H9 (cell line): ENCODE data around the gene IQGAP2. TPM values are rescaled to one million over a fixed set of nuclear protein-coding genes. Genes with fewer than 3 reads are reported as not detected.
"Not testable (repeated sequence)": the region's sequence is repeated elsewhere in the genome, so short reads cannot be mapped to it uniquely, and the experiment has no call there.

Source experiments
- DNase-seq: peaks from one replicate; pipeline ENCODE4 v3.0.0-alpha.2; 2017
- H2AFZ ChIP-seq: one replicate; pipeline ENCODE4 v1.6.1; 2013; ENCODE audit warnings: mild to moderate bottlenecking, low read length, control low read depth, moderate library complexity
- H2AK5ac ChIP-seq: 2 replicates; pipeline ENCODE4 v1.6.1; 2013; ENCODE audit warnings: low read length, control low read depth, mixed read lengths; ENCODE audit not compliant: insufficient read length
- H2BK120ac ChIP-seq: one replicate; pipeline ENCODE4 v1.6.1; 2013; ENCODE audit warnings: low read depth, mild to moderate bottlenecking, low read length, control low read depth, inconsistent platforms; ENCODE audit not compliant: poor library complexity, severe bottlenecking
- H2BK12ac ChIP-seq: 2 replicates; pipeline ENCODE4 v1.6.1; 2013; ENCODE audit warnings: low read length, control low read depth, mixed read lengths, low read depth; ENCODE audit not compliant: insufficient read length
- H2BK15ac ChIP-seq: 2 replicates; pipeline ENCODE4 v1.6.1; 2013; ENCODE audit warnings: low read depth, low read length, control low read depth
- H2BK20ac ChIP-seq: one replicate; pipeline ENCODE4 v1.6.1; 2013; ENCODE audit warnings: low read depth, mild to moderate bottlenecking, low read length, control low read depth, inconsistent platforms; ENCODE audit not compliant: poor library complexity, severe bottlenecking
- H2BK5ac ChIP-seq: 2 replicates; pipeline ENCODE4 v1.6.1; 2013; ENCODE audit warnings: low read length, control low read depth, mixed read lengths; ENCODE audit not compliant: insufficient read length
- H3K14ac ChIP-seq: 2 replicates; pipeline ENCODE4 v1.6.1; 2013; ENCODE audit warnings: low read length, control low read depth; ENCODE audit not compliant: insufficient read depth
- H3K18ac ChIP-seq: 2 replicates; pipeline ENCODE4 v1.6.1; 2013; ENCODE audit warnings: low read depth, mild to moderate bottlenecking, mixed read lengths, low read length, control low read depth; ENCODE audit not compliant: insufficient read length
- H3K23ac ChIP-seq: 2 replicates; pipeline ENCODE4 v1.6.1; 2013; ENCODE audit warnings: low read length, control low read depth, mixed read lengths, low read depth; ENCODE audit not compliant: insufficient read length
- H3K23me2 ChIP-seq: 2 replicates; pipeline ENCODE4 v1.6.1; 2013; ENCODE audit warnings: low read depth, mild to moderate bottlenecking, mixed read lengths, low read length, control low read depth; ENCODE audit not compliant: insufficient read length, poor library complexity, severe bottlenecking
- H3K27ac ChIP-seq: 2 replicates; pipeline ENCODE4 v1.5.1; 2013; ENCODE audit warnings: low read length, control low read depth, mixed read lengths, low read depth; ENCODE audit not compliant: insufficient read length
- H3K27me3 ChIP-seq: 2 replicates; pipeline ENCODE4 v1.6.1; 2013; ENCODE audit warnings: low read length, control low read depth, inconsistent platforms; ENCODE audit not compliant: insufficient read depth
- H3K4ac ChIP-seq: 2 replicates; pipeline ENCODE4 v1.6.1; 2013; ENCODE audit warnings: low read depth, mild to moderate bottlenecking, control low read depth, inconsistent platforms, low read length, moderate library complexity
- H3K4me1 ChIP-seq: 2 replicates; pipeline ENCODE4 v1.6.1; 2013; ENCODE audit warnings: low read length, control low read depth, inconsistent platforms; ENCODE audit not compliant: insufficient read depth
- H3K4me2 ChIP-seq: 2 replicates; pipeline ENCODE4 v1.6.1; 2013; ENCODE audit warnings: low read length, control low read depth, mixed read lengths; ENCODE audit not compliant: insufficient read length, insufficient read depth
- H3K56ac ChIP-seq: 2 replicates; pipeline ENCODE4 v1.6.1; 2013; ENCODE audit warnings: low read depth, mild to moderate bottlenecking, mixed read lengths, low read length, control low read depth; ENCODE audit not compliant: insufficient read length
- H3K79me1 ChIP-seq: 2 replicates; pipeline ENCODE4 v1.6.1; 2013; ENCODE audit warnings: low read depth, mild to moderate bottlenecking, moderate library complexity, low read length, control low read depth, inconsistent platforms; ENCODE audit not compliant: insufficient read depth, poor library complexity, severe bottlenecking
- H3K79me2 ChIP-seq: 2 replicates; pipeline ENCODE4 v1.6.1; 2013; ENCODE audit warnings: low read length, control low read depth, inconsistent platforms; ENCODE audit not compliant: insufficient read depth
- H3K9ac ChIP-seq: 2 replicates; pipeline ENCODE4 v1.6.1; 2013; ENCODE audit warnings: low read length, control low read depth, mixed read lengths; ENCODE audit not compliant: insufficient read length; ENCODE audit errors: extremely low read depth
- H3K9me3 ChIP-seq: one replicate; pipeline ENCODE4 v1.6.1; 2013; ENCODE audit warnings: low read depth, low read length, inconsistent platforms; ENCODE audit not compliant: control insufficient read depth
- H3T11ph ChIP-seq: one replicate; pipeline ENCODE4 v1.6.1; 2013; ENCODE audit warnings: mild to moderate bottlenecking, low read length, control low read depth, inconsistent platforms
- H4K20me1 ChIP-seq: one replicate; pipeline ENCODE4 v1.6.1; 2013; ENCODE audit not compliant: control insufficient read depth, insufficient read length, insufficient read depth
- H4K5ac ChIP-seq: 2 replicates; pipeline ENCODE4 v1.6.1; 2013; ENCODE audit warnings: low read depth, mild to moderate bottlenecking, mixed read lengths, low read length, control low read depth; ENCODE audit not compliant: insufficient read length
- H4K8ac ChIP-seq: replicated peaks from 2 replicates; pipeline ENCODE4 v1.6.1; 2013; ENCODE audit warnings: low read length, control low read depth, mixed read lengths, low read depth; ENCODE audit not compliant: insufficient read length
- H4K91ac ChIP-seq: 2 replicates; pipeline ENCODE4 v1.6.1; 2013; ENCODE audit warnings: low read depth, mild to moderate bottlenecking, moderate library complexity, mixed read lengths, low read length, control low read depth; ENCODE audit not compliant: insufficient read length
- H3K27ac Mint-ChIP-seq, 3 experiments: 2 replicates in 2 of 3; 3 replicates in 1 of 3; pipeline ENCODE4 v1.8.0; 2020 to 2021; ENCODE audit warnings: mixed read lengths in 3 of 3, mild to moderate bottlenecking in 1 of 3, moderate library complexity in 1 of 3
- H3K27me3 Mint-ChIP-seq: 2 replicates; pipeline ENCODE4 v1.8.0; 2021; ENCODE audit warnings: low read depth, mild to moderate bottlenecking, moderate library complexity, mixed read lengths
- H3K36me3 Mint-ChIP-seq, 3 experiments: 2 replicates in 2 of 3; 3 replicates in 1 of 3; pipeline ENCODE4 v1.8.0; 2020 to 2021; ENCODE audit warnings: low read depth in 3 of 3, mixed read lengths in 3 of 3; ENCODE audit not compliant: insufficient read depth in 1 of 3
- H3K4me1 Mint-ChIP-seq, 2 experiments: 2 replicates each; pipeline ENCODE4 v1.8.0; 2020; ENCODE audit warnings: mixed read lengths in 2 of 2
- H3K4me3 Mint-ChIP-seq, 2 experiments: 2 replicates in 1 of 2; 3 replicates in 1 of 2; pipeline ENCODE4 v1.8.0; 2020 to 2021; ENCODE audit warnings: mild to moderate bottlenecking in 2 of 2, mixed read lengths in 2 of 2, moderate library complexity in 1 of 2
- H3K9me3 Mint-ChIP-seq, 2 experiments: 2 replicates in 1 of 2; 3 replicates in 1 of 2; pipeline ENCODE4 v1.8.0; 2020; ENCODE audit warnings: mild to moderate bottlenecking in 2 of 2, mixed read lengths in 2 of 2, moderate library complexity in 1 of 2
- WGBS: extraction: QIAGEN DNeasy Blood & Tissue Kit; methylation state at CpG from one replicate; pipeline ENCODE4 v1.1.7; 2013; ENCODE audit warnings: missing lambda C conversion rate, low lambda C conversion rate, mixed read lengths; ENCODE audit not compliant: insufficient read length; ENCODE audit errors: extremely low coverage; 5-methylcytosine and 5-hydroxymethylcytosine counted together
- total RNA-seq: library from RNA; stranded (reverse); gene quantifications from 2 replicates; pipeline ENCODE4 v1.2.1, GENCODE V29; 2021
- TF ChIP-seq, protein P1 (sequence below): fragments of 200-600 bp; sonication (generic); conservative IDR thresholded peaks from 3 replicates; pipeline ENCODE4 v1.8.0; 2021; ENCODE audit warnings: antibody characterized with exemption, mild to moderate bottlenecking

The IQGAP2 gene
- total RNA-seq, 1 experiment from 2014 or later = 22.5 TPM

DNA sequence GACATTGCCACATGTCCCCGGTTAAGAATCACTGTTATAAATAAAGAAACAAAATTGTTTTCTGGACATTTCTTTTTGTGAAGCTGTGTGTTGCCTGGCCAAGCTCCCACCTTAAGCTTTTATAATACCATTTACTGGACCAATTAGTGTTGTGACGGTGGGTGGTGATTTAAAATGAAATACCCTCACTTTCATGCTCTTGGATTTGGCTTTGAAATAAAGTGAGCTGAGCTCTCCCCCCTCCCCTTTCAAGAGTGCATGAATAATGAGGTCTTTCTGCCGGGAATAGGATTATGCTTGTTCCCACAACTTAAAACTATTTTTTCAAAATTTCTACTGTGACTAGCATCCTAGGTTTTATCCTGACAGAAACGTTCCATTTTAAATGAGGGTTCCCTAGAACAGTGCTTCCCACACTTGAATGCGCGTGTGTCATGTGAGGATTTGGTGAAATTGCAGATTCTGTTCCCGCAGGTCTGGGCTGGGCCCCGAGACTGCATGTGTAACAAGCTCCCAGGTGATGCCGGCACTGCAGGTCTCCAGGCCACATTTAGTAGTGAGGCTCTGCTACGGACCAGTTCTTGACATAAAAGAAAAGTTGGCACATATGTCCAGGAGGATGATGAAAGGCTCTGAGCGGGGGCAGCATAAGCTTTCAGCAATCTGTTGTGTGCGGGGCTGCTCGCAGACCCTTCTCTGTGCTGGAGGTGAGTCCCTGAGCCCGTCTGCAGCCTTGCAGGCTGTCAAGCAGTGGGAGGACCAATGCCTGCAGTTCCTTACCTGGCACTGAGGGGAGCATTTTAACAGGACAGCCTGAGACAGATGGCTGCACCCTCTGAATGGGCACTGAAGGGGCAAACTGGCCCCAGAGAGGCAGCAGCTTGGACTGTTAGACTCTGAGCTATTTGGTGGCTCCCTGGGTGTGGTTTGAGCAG is 24.4 kb downstream of the IQGAP2 start:
- no peak overlapping the region for H4K91ac ChIP-seq
- TF ChIP-seq, protein P1, sequence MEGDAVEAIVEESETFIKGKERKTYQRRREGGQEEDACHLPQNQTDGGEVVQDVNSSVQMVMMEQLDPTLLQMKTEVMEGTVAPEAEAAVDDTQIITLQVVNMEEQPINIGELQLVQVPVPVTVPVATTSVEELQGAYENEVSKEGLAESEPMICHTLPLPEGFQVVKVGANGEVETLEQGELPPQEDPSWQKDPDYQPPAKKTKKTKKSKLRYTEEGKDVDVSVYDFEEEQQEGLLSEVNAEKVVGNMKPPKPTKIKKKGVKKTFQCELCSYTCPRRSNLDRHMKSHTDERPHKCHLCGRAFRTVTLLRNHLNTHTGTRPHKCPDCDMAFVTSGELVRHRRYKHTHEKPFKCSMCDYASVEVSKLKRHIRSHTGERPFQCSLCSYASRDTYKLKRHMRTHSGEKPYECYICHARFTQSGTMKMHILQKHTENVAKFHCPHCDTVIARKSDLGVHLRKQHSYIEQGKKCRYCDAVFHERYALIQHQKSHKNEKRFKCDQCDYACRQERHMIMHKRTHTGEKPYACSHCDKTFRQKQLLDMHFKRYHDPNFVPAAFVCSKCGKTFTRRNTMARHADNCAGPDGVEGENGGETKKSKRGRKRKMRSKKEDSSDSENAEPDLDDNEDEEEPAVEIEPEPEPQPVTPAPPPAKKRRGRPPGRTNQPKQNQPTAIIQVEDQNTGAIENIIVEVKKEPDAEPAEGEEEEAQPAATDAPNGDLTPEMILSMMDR = no peak
- no peak overlapping the region for H3K9ac ChIP-seq
- DNase-seq = peak; percentile 54
- no peak overlapping the region for H2AK5ac ChIP-seq
- H3K14ac ChIP-seq = no peak overlapping the region
- H3K27ac ChIP-seq = peak overlapping the region; percentile 92
- peaks cover 31% of the 10 kb centered on the region for H3K4me1 ChIP-seq
- no peaks in the 10 kb centered on the region for H3K79me1 ChIP-seq
- H3K18ac ChIP-seq = peak overlapping the region; percentile 58
- no peak overlapping the region for H2BK5ac ChIP-seq
- H3K23ac ChIP-seq = no peak overlapping the region
- no peak overlapping the region for H2BK12ac ChIP-seq
- H3K23me2 ChIP-seq = peaks cover 3% of the 10 kb centered on the region
- no peaks in the 10 kb centered on the region for H3K9me3 ChIP-seq
- peaks cover 0 to 4% (median 2%) of the 10 kb centered on the region in 3 experiments; a peak in 5 of 7 replicates for H3K36me3 Mint-ChIP-seq
- no peak overlapping the region for H2BK20ac ChIP-seq
- no peak overlapping the region for H2BK15ac ChIP-seq
- no peak overlapping the region for H3K56ac ChIP-seq
- no peaks in the 10 kb centered on the region for H3K27me3 ChIP-seq
- no CpG with 5 or more reads among the region's 14 CpGs for WGBS
- H2AFZ ChIP-seq = no peak overlapping the region
- peak overlapping the region; percentile 43 to 73 for H3K4me3 Mint-ChIP-seq
- peaks cover 54 to 58% of the 10 kb centered on the region in 2 experiments for H3K4me1 Mint-ChIP-seq
- no peak overlapping the region for H4K5ac ChIP-seq
- no peaks in the 10 kb centered on the region for H3K27me3 Mint-ChIP-seq
- H2BK120ac ChIP-seq = no peak overlapping the region
- H3K9me3 Mint-ChIP-seq = no peaks in the 10 kb centered on the region
- H3K79me2 ChIP-seq = peaks cover 6% of the 10 kb centered on the region; the same call in 1 of the 2 replicates
- H3T11ph ChIP-seq = no peak overlapping the region
- H4K8ac ChIP-seq = no peak overlapping the region
- peak overlapping the region; percentile 46 for H3K4me2 ChIP-seq
- peak overlapping the region; percentile 40 to 100 (median 41) for H3K27ac Mint-ChIP-seq
- no peaks in the 10 kb centered on the region for H4K20me1 ChIP-seq
- H3K4ac ChIP-seq = no peak overlapping the region

DNA sequence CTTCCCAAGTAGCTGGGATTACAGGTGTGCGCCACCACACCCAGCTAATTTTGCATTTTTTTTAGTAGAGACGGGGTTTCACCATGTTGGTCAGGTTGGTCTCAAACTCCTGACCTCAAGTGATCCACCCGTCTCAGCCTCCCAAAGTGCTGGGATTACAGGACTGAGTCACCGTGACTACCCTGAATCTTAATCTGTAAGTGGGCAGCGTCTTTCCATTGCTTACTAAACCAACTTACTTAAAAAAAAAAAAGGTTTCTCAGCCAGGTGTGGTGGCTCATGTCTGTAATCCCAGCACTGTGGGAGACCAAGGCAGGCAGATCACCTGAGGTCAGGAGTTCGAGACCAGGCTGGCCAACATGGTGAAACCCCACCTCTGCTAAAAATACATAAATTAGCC is 25.5 kb downstream of the IQGAP2 start:
- not testable (repeated sequence) for H3K36me3 Mint-ChIP-seq, H3K18ac ChIP-seq, H3K23me2 ChIP-seq, H2AK5ac ChIP-seq, H3K27me3 ChIP-seq, H3K79me1 ChIP-seq, H2BK5ac ChIP-seq, H3K56ac ChIP-seq, H3K27me3 Mint-ChIP-seq, H2BK20ac ChIP-seq, H4K8ac ChIP-seq, DNase-seq, H3K4me3 Mint-ChIP-seq, H4K5ac ChIP-seq, H2BK120ac ChIP-seq, H3K9me3 Mint-ChIP-seq, H3K23ac ChIP-seq, H3K9me3 ChIP-seq, H3K79me2 ChIP-seq, H3T11ph ChIP-seq, H3K27ac Mint-ChIP-seq, H4K20me1 ChIP-seq, H2BK12ac ChIP-seq, H3K4me2 ChIP-seq, H2AFZ ChIP-seq, H3K27ac ChIP-seq, H2BK15ac ChIP-seq, H4K91ac ChIP-seq, H3K9ac ChIP-seq, H3K4ac ChIP-seq, H3K14ac ChIP-seq
- WGBS = no CpG with 5 or more reads among the region's 6 CpGs
- peaks cover 35% of the 10 kb centered on the region for H3K4me1 ChIP-seq
- peaks cover 61 to 64% of the 10 kb centered on the region in 2 experiments for H3K4me1 Mint-ChIP-seq
